Neuronal stem cell (in vitro differentiated cells): ENCODE data around the gene MXD3.

ENCODE experiments used
- DNase-seq: peaks from one replicate; pipeline ENCODE4 v3.0.0-alpha.2; 2013; ENCODE audit warnings: low spot score
- H2AFZ ChIP-seq: one replicate; pipeline ENCODE4 v1.6.1; 2013; ENCODE audit warnings: mild to moderate bottlenecking, low read length, inconsistent platforms
- H2AK5ac ChIP-seq: 2 replicates; pipeline ENCODE4 v1.6.1; 2013; ENCODE audit warnings: low read depth, mild to moderate bottlenecking, inconsistent platforms, low read length, moderate library complexity, mixed read lengths
- H2BK120ac ChIP-seq: 2 replicates; pipeline ENCODE4 v1.6.1; 2013; ENCODE audit warnings: low read depth, mild to moderate bottlenecking, inconsistent platforms, low read length, moderate library complexity, mixed read lengths
- H2BK12ac ChIP-seq: one replicate; pipeline ENCODE4 v1.6.1; 2013; ENCODE audit warnings: low read length, inconsistent platforms
- H2BK15ac ChIP-seq: 2 replicates; pipeline ENCODE4 v1.6.1; 2013; ENCODE audit warnings: mild to moderate bottlenecking, low read length, inconsistent platforms, mixed read lengths
- H2BK5ac ChIP-seq: one replicate; pipeline ENCODE4 v1.6.1; 2013; ENCODE audit warnings: inconsistent platforms, mild to moderate bottlenecking, low read length, moderate library complexity
- H3K14ac ChIP-seq: one replicate; pipeline ENCODE4 v1.6.1; 2013; ENCODE audit warnings: low read length, inconsistent platforms
- H3K18ac ChIP-seq: 2 replicates; pipeline ENCODE4 v1.6.1; 2013; ENCODE audit warnings: low read length, inconsistent platforms
- H3K23ac ChIP-seq: 2 replicates; pipeline ENCODE4 v1.6.1; 2013; ENCODE audit warnings: low read depth, mild to moderate bottlenecking, mixed read lengths, low read length, inconsistent platforms; ENCODE audit not compliant: poor library complexity
- H3K27ac ChIP-seq: replicated peaks from 3 replicates; pipeline ENCODE4 v1.5.1; 2013; ENCODE audit warnings: low read length, inconsistent platforms
- H3K27me3 ChIP-seq, 3 experiments: 2 replicates each; pipeline ENCODE4 v1.6.1; 2013; ENCODE audit warnings: low read length in 3 of 3, mild to moderate bottlenecking in 2 of 3, inconsistent platforms in 1 of 3, low read depth in 1 of 3, mixed read lengths in 1 of 3, moderate library complexity in 1 of 3; ENCODE audit not compliant: control insufficient read depth in 3 of 3, insufficient read depth in 3 of 3
- H3K36me3 ChIP-seq, 2 donors: replicated peaks in 1 of 2; 2 replicates each; pipeline ENCODE4 v1.6.1; 2013; ENCODE audit warnings: low read length in 2 of 2; ENCODE audit not compliant: control insufficient read depth in 2 of 2, insufficient read depth in 2 of 2
- H3K4ac ChIP-seq: 2 replicates; pipeline ENCODE4 v1.6.1; 2013; ENCODE audit warnings: inconsistent platforms, mild to moderate bottlenecking, low read length, moderate library complexity
- H3K4me1 ChIP-seq, 2 donors: 1 replicate in 1 of 2; 2 replicates in 1 of 2; pipeline ENCODE4 v1.6.1; 2013; ENCODE audit warnings: low read length in 2 of 2, low read depth in 1 of 2; ENCODE audit not compliant: control insufficient read depth in 2 of 2, insufficient read depth in 1 of 2
- H3K4me2 ChIP-seq: one replicate; pipeline ENCODE4 v1.6.1; 2013; ENCODE audit warnings: mild to moderate bottlenecking, low read length, inconsistent platforms; ENCODE audit not compliant: insufficient read depth, poor library complexity, severe bottlenecking
- H3K4me3 ChIP-seq, 2 donors: 2 replicates each; pipeline ENCODE4 v1.5.1; 2013; ENCODE audit warnings: low read length in 2 of 2, mild to moderate bottlenecking in 2 of 2, inconsistent platforms in 1 of 2, moderate library complexity in 1 of 2
- H3K79me1 ChIP-seq: one replicate; pipeline ENCODE4 v1.6.1; 2013; ENCODE audit warnings: low read depth, mild to moderate bottlenecking, inconsistent platforms, low read length, moderate library complexity
- H3K9ac ChIP-seq: one replicate; pipeline ENCODE4 v1.6.1; 2013; ENCODE audit warnings: mild to moderate bottlenecking, low read depth, low read length, inconsistent platforms; ENCODE audit not compliant: poor library complexity
- H3K9me3 ChIP-seq, 2 donors: replicated peaks in 1 of 2; 2 replicates each; pipeline versions ENCODE3 to v1.6.1; 2013; ENCODE audit warnings: low read length in 2 of 2, mild to moderate bottlenecking in 2 of 2, inconsistent platforms in 1 of 2, low read depth in 1 of 2, mixed read lengths in 1 of 2, moderate library complexity in 1 of 2; ENCODE audit not compliant: control insufficient read depth in 2 of 2, insufficient read depth in 1 of 2
- H4K8ac ChIP-seq: one replicate; pipeline ENCODE4 v1.6.1; 2013; ENCODE audit warnings: low read depth, mild to moderate bottlenecking, inconsistent platforms, low read length, moderate library complexity
- H4K91ac ChIP-seq: one replicate; pipeline ENCODE4 v1.6.1; 2013; ENCODE audit warnings: low read length, low read depth, mild to moderate bottlenecking, inconsistent platforms; ENCODE audit not compliant: poor library complexity
- WGBS, 2 donors: extraction: QIAGEN DNeasy Blood & Tissue Kit; methylation state at CpG; one replicate each; pipeline ENCODE4 v1.1.7; 2013; ENCODE audit warnings: missing lambda C conversion rate in 2 of 2, mixed read lengths in 1 of 2; ENCODE audit not compliant: insufficient read length in 2 of 2, insufficient replicate concordance in 1 of 2; ENCODE audit errors: extremely low coverage in 2 of 2; 5-methylcytosine and 5-hydroxymethylcytosine counted together

The MXD3 gene

GRCh38 chr5:177297922-177298321 lies 13.8 kb downstream of the MXD3 start:
- no peak for DNase-seq
- Histone ChIP-seq H3K27me3 (peaks cover 0 to 13% (median 3%) of the 10 kb centered on the region in 3 experiments), H2AK5ac (no peak overlapping the region), H3K9ac (no peak overlapping the region), H2AFZ (no peak overlapping the region), H3K4ac (no peak overlapping the region), H3K9me3 (no peaks in the 10 kb centered on the region), H2BK15ac (no peak overlapping the region), H3K18ac (no peak overlapping the region), H2BK5ac (no peak overlapping the region), H3K4me2 (no peak overlapping the region), H2BK120ac (no peak overlapping the region), H3K14ac (no peak overlapping the region), H2BK12ac (no peak overlapping the region), H4K8ac (no peak overlapping the region), H3K36me3 (peaks cover 22 to 41% of the 10 kb centered on the region in 2 donors), H3K79me1 (no peaks in the 10 kb centered on the region), H3K4me1 (peaks cover 3 to 7% of the 10 kb centered on the region in 2 donors), H3K4me3 (no peak overlapping the region), H3K27ac (no peak overlapping the region), H4K91ac (no peak overlapping the region), H3K23ac (no peak overlapping the region)
- no CpG with 5 or more reads among the region's 2 CpGs for WGBS, 2 donors

- Histone ChIP-seq H3K14ac (no peak overlapping the region), H3K9me3 (no peaks in the 10 kb centered on the region), H2BK5ac (no peak overlapping the region), H3K36me3 (peaks cover 14 to 49% of the 10 kb centered on the region in 2 donors), H3K4me1 (no peaks in the 10 kb centered on the region), H3K4me2 (no peak overlapping the region), H3K9ac (no peak overlapping the region), H2BK12ac (no peak overlapping the region), H3K79me1 (no peaks in the 10 kb centered on the region), H3K27me3 (peaks cover 0 to 18% (median 0%) of the 10 kb centered on the region in 3 experiments), H3K27ac (no peak overlapping the region), H3K4ac (no peak overlapping the region), H3K4me3 (no peak overlapping the region), H3K18ac (no peak overlapping the region), H4K91ac (no peak overlapping the region), H2AFZ (peak overlapping the region; percentile 8), H4K8ac (no peak overlapping the region), H2BK15ac (no peak overlapping the region), H2AK5ac (no peak overlapping the region), H2BK120ac (no peak overlapping the region), H3K23ac (no peak overlapping the region)
- WGBS, 2 donors: no CpG with 5 or more reads among the region's 4 CpGs
- DNase-seq: no peak
Observed at GRCh38 chr5:177296581-177296980, 15.1 kb downstream of the MXD3 start.

GRCh38 chr5:177295924-177296323 lies 15.8 kb downstream of the MXD3 start:
- no peak overlapping the region for H3K4me2 ChIP-seq
- H2AFZ ChIP-seq: peak overlapping the region; percentile 58
- H4K91ac ChIP-seq: no peak overlapping the region
- H3K4ac ChIP-seq: no peak overlapping the region
- no peaks in the 10 kb centered on the region for H3K9me3 ChIP-seq
- H4K8ac ChIP-seq: no peak overlapping the region
- H2BK5ac ChIP-seq: no peak overlapping the region
- WGBS, 2 donors: no CpG with 5 or more reads among the region's 9 CpGs
- no peak overlapping the region for H3K27ac ChIP-seq
- H3K79me1 ChIP-seq: no peaks in the 10 kb centered on the region
- no peak overlapping the region for H3K23ac ChIP-seq
- H2AK5ac ChIP-seq: no peak overlapping the region
- no peak overlapping the region for H3K14ac ChIP-seq
- H2BK15ac ChIP-seq: no peak overlapping the region
- H3K4me3 ChIP-seq: no peak overlapping the region
- no peak overlapping the region for H2BK12ac ChIP-seq
- H2BK120ac ChIP-seq: no peak overlapping the region
- no peak for DNase-seq
- peaks cover 0 to 18% (median 0%) of the 10 kb centered on the region in 3 experiments for H3K27me3 ChIP-seq
- no peak overlapping the region for H3K18ac ChIP-seq
- peaks cover 8 to 48% of the 10 kb centered on the region in 2 donors for H3K36me3 ChIP-seq
- no peak overlapping the region for H3K9ac ChIP-seq
- no peaks in the 10 kb centered on the region for H3K4me1 ChIP-seq

- H3K9me3 ChIP-seq: no peaks in the 10 kb centered on the region
- H3K4ac ChIP-seq: no peak overlapping the region
- H2AFZ ChIP-seq: peak overlapping the region; percentile 11
- no peak overlapping the region for H4K91ac ChIP-seq
- no peaks in the 10 kb centered on the region for H3K79me1 ChIP-seq
- H2BK12ac ChIP-seq: no peak overlapping the region
- H3K36me3 ChIP-seq: peaks cover 0 to 51% of the 10 kb centered on the region in 2 donors
- H3K23ac ChIP-seq: no peak overlapping the region
- H3K9ac ChIP-seq: no peak overlapping the region
- no peak overlapping the region for H3K18ac ChIP-seq
- no peak for DNase-seq
- H3K4me2 ChIP-seq: no peak overlapping the region
- H3K14ac ChIP-seq: no peak overlapping the region
- no peak overlapping the region for H2BK15ac ChIP-seq
- no peak overlapping the region for H4K8ac ChIP-seq
- no peak overlapping the region for H3K27ac ChIP-seq
- no peaks in the 10 kb centered on the region for H3K4me1 ChIP-seq
- H2AK5ac ChIP-seq: no peak overlapping the region
- WGBS, 2 donors: no CpG with 5 or more reads among the region's 3 CpGs
- H3K4me3 ChIP-seq: no peak overlapping the region
- H3K27me3 ChIP-seq: peaks cover 0 to 18% (median 0%) of the 10 kb centered on the region in 3 experiments
- H2BK120ac ChIP-seq: no peak overlapping the region
- no peak overlapping the region for H2BK5ac ChIP-seq
Observed at GRCh38 chr5:177294632-177295031, 17.1 kb downstream of the MXD3 start.
